RWPE1 (cell line): ENCODE data around the gene GPHN.

Source experiments
- CTCF ChIA-PET: fragments of 350-600 bp; sonication (Branson Sonifier 250); formaldehyde crosslinking; extraction: SDS; loops from one replicate; lab custom pipeline; 2021; lab: Yijun Ruan, JAX
- POLR2A ChIA-PET: fragments of 400-600 bp; formaldehyde crosslinking; extraction: SDS; loops from one replicate; lab custom pipeline; 2020; ENCODE audit warnings: antibody characterized with exemption; ENCODE audit not compliant: low non-redundant PET; lab: Yijun Ruan, JAX
- DNase-seq: peaks from one replicate; pipeline ENCODE4 v3.0.0; 2012; ENCODE audit warnings: low spot score
- H3K27ac ChIP-seq: fragments of 450-650 bp; 2 replicates; pipeline ENCODE4 v1.5.1; 2017
- CTCF ChIP-seq: fragments of 450-650 bp; conservative IDR thresholded peaks from 2 replicates; pipeline ENCODE4 v1.5.1; 2017; ENCODE audit warnings: low read depth, mild to moderate bottlenecking

The GPHN gene

GRCh38 chr14:66636240-66636639 lies 128.3 kb downstream of the GPHN start:
- DNase-seq = no peak
- no peak for TF ChIP-seq CTCF
- ChIA-PET POLR2A (no interaction called here), CTCF (no interaction called here)
- no peak overlapping the region for H3K27ac ChIP-seq

- CTCF ChIA-PET = interaction anchor here (0.7 kb wide), 1 partner anchor 161 kb away, joined by 4 read pairs; no protein-coding TSS in a partner anchor
Measured at GRCh38 chr14:66638689-66639088, 130.7 kb downstream of the GPHN start.

GRCh38 chr14:66641861-66642635 lies 134.1 kb downstream of the GPHN start:
- ChIA-PET CTCF (interaction anchor here (0.5 to 0.6 kb wide), 2 partner anchors 18 to 159 kb away, joined by 3 read pairs; no protein-coding TSS in a partner anchor), POLR2A (no interaction called here)
- H3K27ac ChIP-seq = no peak overlapping the region
- DNase-seq = no peak
- TF ChIP-seq CTCF = no peak

More at GRCh38 chr14:66638689-66639088, 130.7 kb downstream of the GPHN start:
- H3K27ac ChIP-seq = no peak overlapping the region
- peak; percentile 26 for DNase-seq
- POLR2A ChIA-PET = no interaction called here
- TF ChIP-seq CTCF = no peak

GRCh38 chr14:66643344-66643743 lies 135.4 kb downstream of the GPHN start:
- no peak overlapping the region for H3K27ac ChIP-seq
- no peak for DNase-seq
- POLR2A ChIA-PET = no interaction called here
- CTCF ChIA-PET = interaction anchor here (0.7 kb wide), 1 partner anchor 21 kb away, joined by 3 read pairs; no protein-coding TSS in a partner anchor
- TF ChIP-seq CTCF = no peak

- peak; percentile 3 for DNase-seq
- ChIA-PET CTCF (no interaction called here), POLR2A (no interaction called here)
- no peak overlapping the region for H3K27ac ChIP-seq
- no peak for TF ChIP-seq CTCF
Measured at GRCh38 chr14:66645716-66646115, 137.8 kb downstream of the GPHN start.

- no peak for DNase-seq
Measured at GRCh38 chr14:66649498-66649897, 141.6 kb downstream of the GPHN start.

More at GRCh38 chr14:66649498-66649897, 141.6 kb downstream of the GPHN start:
- ChIA-PET POLR2A (no interaction called here), CTCF (interaction anchor here (0.6 kb wide), 1 partner anchor 190 kb away, joined by 3 read pairs; no protein-coding TSS in a partner anchor)
- TF ChIP-seq CTCF = no peak
- H3K27ac ChIP-seq = no peak overlapping the region
